Measurements from ENCODE around the gene MYH2.
"Not testable (repeated sequence)": the region's sequence is repeated elsewhere in the genome, so short reads cannot be mapped to it uniquely, and the experiment has no call there.

MYH2 gene

GRCh38 chr17:10549096-10549842, at the start of gene MYH2:
TSS of gene MYH2 (minus strand) at chr17:10549658. CDS start at chr17:10547920, 1,738 bp downstream.
- no peak for DNase-seq

GRCh38 chr17:10598621-10599020, 49.2 kb upstream of the MYH2 start:
- DNase-seq, result no peak

GRCh38 chr17:10589553-10590145, 40.2 kb upstream of the MYH2 start:
- no peak for DNase-seq

GRCh38 chr17:10585529-10585928, 36.1 kb upstream of the MYH2 start:
- DNase-seq, result no peak

- DNase-seq, result no peak
Measured at GRCh38 chr17:10583834-10584233, 34.4 kb upstream of the MYH2 start.

GRCh38 chr17:10579270-10579669, 29.8 kb upstream of the MYH2 start:
- no peak for DNase-seq

GRCh38 chr17:10574324-10574723, 24.9 kb upstream of the MYH2 start:
- no peak for DNase-seq

- DNase-seq, result no peak
Measured at GRCh38 chr17:10563991-10564660, 14.7 kb upstream of the MYH2 start.

- DNase-seq, result no peak
Measured at GRCh38 chr17:10558049-10558448, 8.6 kb upstream of the MYH2 start.

- no peak for DNase-seq
Measured at GRCh38 chr17:10557422-10557821, 8.0 kb upstream of the MYH2 start.

- DNase-seq, result no peak
Measured at GRCh38 chr17:10556301-10557005, 7.0 kb upstream of the MYH2 start.

- no peak for DNase-seq
Measured at GRCh38 chr17:10550014-10550413, 556 bp upstream of the MYH2 start.

- no peak for DNase-seq
Measured at GRCh38 chr17:10547351-10547750, 2.1 kb downstream of the MYH2 start.

GRCh38 chr17:10543486-10543885, 6.0 kb downstream of the MYH2 start:
- not testable (repeated sequence) for DNase-seq

- not testable (repeated sequence) for DNase-seq
Measured at GRCh38 chr17:10541179-10541578, 8.3 kb downstream of the MYH2 start.

GRCh38 chr17:10532026-10532425, 17.4 kb downstream of the MYH2 start:
- DNase-seq, result no peak

GRCh38 chr17:10527419-10527818, 22.0 kb downstream of the MYH2 start:
- DNase-seq, result no peak

- DNase-seq, result no peak
Measured at GRCh38 chr17:10526517-10526916, 22.9 kb downstream of the MYH2 start.

GRCh38 chr17:10523064-10523463, 26.4 kb downstream of the MYH2 start:
- DNase-seq, result no peak

- DNase-seq, result no peak
Measured at GRCh38 chr17:10521949-10522348, 27.5 kb downstream of the MYH2 start.

GRCh38 chr17:10518271-10519037, 31.0 kb downstream of the MYH2 start, which contains the start of gene MYH1:
TSS of gene MYH1 (minus strand) at chr17:10518542. CDS start at chr17:10516642, 1,900 bp downstream.
- no peak for DNase-seq

- no peak for DNase-seq
Measured at GRCh38 chr17:10516638-10517037, 32.8 kb downstream of the MYH2 start.

GRCh38 chr17:10516065-10516464, 33.4 kb downstream of the MYH2 start:
- no peak for DNase-seq
